HEK293 (cell line): ENCODE measurements around the gene PRTG.

Experiments used
- EGR2 ChIP-seq: fragments of 450-650 bp; formaldehyde crosslinking; IDR thresholded peaks from 2 replicates; pipeline ENCODE4 v1.5.1; 2016; ENCODE audit warnings: low read depth, missing biosample characterization, missing genetic modification characterization
- KLF8 ChIP-seq: fragments of 450-650 bp; formaldehyde crosslinking; IDR thresholded peaks from 2 replicates; pipeline ENCODE4 v1.5.1; 2016; ENCODE audit warnings: missing biosample characterization, missing genetic modification characterization
- OVOL3 ChIP-seq: fragments of 450-650 bp; formaldehyde crosslinking; IDR thresholded peaks from 2 replicates; pipeline ENCODE4 v1.5.1; 2016; ENCODE audit warnings: missing biosample characterization, missing genetic modification characterization
- PATZ1 ChIP-seq: fragments of 450-650 bp; formaldehyde crosslinking; IDR thresholded peaks from 2 replicates; pipeline ENCODE4 v1.5.1; 2016; ENCODE audit warnings: missing biosample characterization, missing genetic modification characterization
- PRDM2 ChIP-seq: fragments of 450-650 bp; formaldehyde crosslinking; IDR thresholded peaks from 2 replicates; pipeline ENCODE4 v1.5.1; 2016; ENCODE audit warnings: missing biosample characterization, missing genetic modification characterization, borderline replicate concordance
- SCRT2 ChIP-seq: fragments of 450-650 bp; formaldehyde crosslinking; IDR thresholded peaks from 2 replicates; pipeline ENCODE4 v1.5.1; 2016; ENCODE audit warnings: missing biosample characterization, missing genetic modification characterization
- SP7 ChIP-seq: fragments of 450-650 bp; formaldehyde crosslinking; IDR thresholded peaks from 2 replicates; pipeline ENCODE4 v1.5.1; 2016; ENCODE audit warnings: missing biosample characterization, missing genetic modification characterization
- ZBTB44 ChIP-seq: fragments of 450-650 bp; IDR thresholded peaks from 2 replicates; pipeline ENCODE4 v1.5.1; 2018; ENCODE audit warnings: missing biosample characterization, mild to moderate bottlenecking, missing genetic modification characterization
- ZFP37 ChIP-seq: fragments of 450-650 bp; formaldehyde crosslinking; IDR thresholded peaks from 2 replicates; pipeline ENCODE4 v1.5.1; 2016; ENCODE audit warnings: missing biosample characterization, missing genetic modification characterization
- ZNF2 ChIP-seq: fragments of 450-650 bp; formaldehyde crosslinking; IDR thresholded peaks from 2 replicates; pipeline ENCODE4 v1.5.1; 2016; ENCODE audit warnings: missing biosample characterization, missing genetic modification characterization
- ZNF311 ChIP-seq: fragments of 450-650 bp; formaldehyde crosslinking; IDR thresholded peaks from 2 replicates; pipeline ENCODE4 v1.5.1; 2017; ENCODE audit warnings: missing biosample characterization, missing genetic modification characterization, borderline replicate concordance
- ZNF324 ChIP-seq: fragments of 450-650 bp; formaldehyde crosslinking; IDR thresholded peaks from 2 replicates; pipeline ENCODE4 v1.5.1; 2016; ENCODE audit warnings: missing biosample characterization, missing genetic modification characterization
- ZNF335 ChIP-seq: fragments of 450-650 bp; formaldehyde crosslinking; conservative IDR thresholded peaks from 2 replicates; pipeline ENCODE4 v1.5.1; 2016; ENCODE audit warnings: missing biosample characterization, missing genetic modification characterization
- ZNF391 ChIP-seq: fragments of 450-650 bp; formaldehyde crosslinking; IDR thresholded peaks from 2 replicates; pipeline ENCODE4 v1.5.1; 2016; ENCODE audit warnings: low read depth, missing biosample characterization, missing genetic modification characterization, borderline replicate concordance
- ZNF473 ChIP-seq: fragments of 450-650 bp; formaldehyde crosslinking; IDR thresholded peaks from 2 replicates; pipeline ENCODE4 v1.5.1; 2017; ENCODE audit warnings: missing biosample characterization, missing genetic modification characterization
- ZNF548 ChIP-seq: fragments of 450-650 bp; formaldehyde crosslinking; IDR thresholded peaks from 2 replicates; pipeline ENCODE4 v1.5.1; 2016; ENCODE audit warnings: missing biosample characterization, missing genetic modification characterization
- TF ChIP-seq, protein P1 (sequence below): fragments of 450-650 bp; formaldehyde crosslinking; IDR thresholded peaks from 2 replicates; pipeline ENCODE4 v1.5.1; 2016; ENCODE audit warnings: missing biosample characterization, missing genetic modification characterization, borderline replicate concordance

The PRTG gene

GRCh38 chr15:55742498-55742926 lies 440 bp downstream of the PRTG start (continued):
- TF ChIP-seq ZNF335 (tag by site-specific recombination) (peak; percentile 60), ZNF2 (tag by site-specific recombination) (no peak), ZNF548 (tag by site-specific recombination) (no peak), ZNF324 (no peak), SCRT2 (peak; percentile 96), KLF8 (tag by site-specific recombination) (0 out of 2 replicates have a peak, but pooled peaks have one; percentile 12), EGR2 (peak; percentile 73), ZFP37 (tag by site-specific recombination) (no peak), ZNF391 (tag by site-specific recombination) (no peak), OVOL3 (tag by site-specific recombination) (no peak), PATZ1 (tag by site-specific recombination) (no peak; the same call in 1 of the 2 replicates), ZNF473 (no peak), SP7 (tag by site-specific recombination) (no peak), ZNF311 (tag by site-specific recombination) (no peak), ZBTB44 (no peak), PRDM2 (tag by site-specific recombination) (no peak)
- TF ChIP-seq, protein P1, sequence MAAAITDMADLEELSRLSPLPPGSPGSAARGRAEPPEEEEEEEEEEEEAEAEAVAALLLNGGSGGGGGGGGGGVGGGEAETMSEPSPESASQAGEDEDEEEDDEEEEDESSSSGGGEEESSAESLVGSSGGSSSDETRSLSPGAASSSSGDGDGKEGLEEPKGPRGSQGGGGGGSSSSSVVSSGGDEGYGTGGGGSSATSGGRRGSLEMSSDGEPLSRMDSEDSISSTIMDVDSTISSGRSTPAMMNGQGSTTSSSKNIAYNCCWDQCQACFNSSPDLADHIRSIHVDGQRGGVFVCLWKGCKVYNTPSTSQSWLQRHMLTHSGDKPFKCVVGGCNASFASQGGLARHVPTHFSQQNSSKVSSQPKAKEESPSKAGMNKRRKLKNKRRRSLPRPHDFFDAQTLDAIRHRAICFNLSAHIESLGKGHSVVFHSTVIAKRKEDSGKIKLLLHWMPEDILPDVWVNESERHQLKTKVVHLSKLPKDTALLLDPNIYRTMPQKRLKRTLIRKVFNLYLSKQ (tag by site-specific recombination), result no peak
- TF ChIP-seq, all 188 proteins: peak for 11
